ENCODE data around the gene SPRR5. TPM values are rescaled to one million over a fixed set of nuclear protein-coding genes. Genes with fewer than 3 reads are reported as not detected.
A peak's percentile ranks its signal among the peaks of the same experiment; 100 is the strongest.

The SPRR5 gene
- total and polyA plus RNA-seq, 2 experiments from 2014 or later: not detected

GRCh38 chr1:152959273-152959672, 12.3 kb downstream of the SPRR5 start (continued):
- TF ChIP-seq ETS1 (IDR thresholded peaks at IDR 0.05): no peak
- no peak for TF ChIP-seq STAT1 (IDR thresholded peaks at IDR 0.05; ENCODE audit: unreplicated experiment)
- TF ChIP-seq JUNB (IDR thresholded peaks at IDR 0.05; ENCODE audit: unreplicated experiment): no peak
- no peak for TF ChIP-seq ZNF462 (CRISPR knock-in tag; IDR thresholded peaks at IDR 0.05)
- no peak for TF ChIP-seq NANOG (IDR thresholded peaks at IDR 0.05; ENCODE audit: borderline replicate concordance)
- TF ChIP-seq EZH2 (IDR thresholded peaks at IDR 0.05; ENCODE audit: low read depth, unreplicated experiment): no peak
- no peak for TF ChIP-seq ZNF114 (CRISPR knock-in tag; IDR thresholded peaks at IDR 0.05)

- no peaks in the 10 kb centered on the region; the same call in 2 of the 3 replicates for H3K36me3 Mint-ChIP-seq (ENCODE audit: low read depth)
- H3K4me2 ChIP-seq: no peak overlapping the region
- H3K27ac ChIP-seq (ENCODE audit: low read depth): no peak overlapping the region
- peak overlapping the region; percentile 72; the same call in 1 of the 2 replicates for H2AFZ ChIP-seq
- H3K4me3 Mint-ChIP-seq: no peak overlapping the region
- no peaks in the 10 kb centered on the region for H3K4me1 Mint-ChIP-seq
- no peaks in the 10 kb centered on the region for H3F3A ChIP-seq (replicated peaks; ENCODE audit: low read depth)
- H3K9me2 ChIP-seq (ENCODE audit: insufficient read depth): peaks cover 11% of the 10 kb centered on the region
- no peak overlapping the region for H3K4me3 ChIP-seq
- H3K9me3 Mint-ChIP-seq: 0 out of 3 replicates have a peak, but pooled peaks cover 4% of the 10 kb centered on the region
- DNase-seq (ENCODE audit: low spot score) (no peak), ATAC-seq (no peak)
- no peaks in the 10 kb centered on the region for H4K20me1 ChIP-seq (replicated peaks; ENCODE audit: insufficient read depth)
- H3K27me3 Mint-ChIP-seq (ENCODE audit: insufficient read depth, low read depth, poor library complexity): no peaks in the 10 kb centered on the region
- H3K27ac Mint-ChIP-seq: no peak overlapping the region
- H3K4me1 ChIP-seq (ENCODE audit: insufficient read depth): no peaks in the 10 kb centered on the region
- H3K36me3 ChIP-seq (ENCODE audit: insufficient read depth): no peaks in the 10 kb centered on the region
- no peaks in the 10 kb centered on the region for H3K79me2 ChIP-seq (replicated peaks; ENCODE audit: insufficient read depth)
- no peaks in the 10 kb centered on the region for H3K27me3 ChIP-seq (ENCODE audit: insufficient read depth)
- TF ChIP-seq CREB1 (CRISPR knock-in tag; IDR thresholded peaks at IDR 0.05; ENCODE audit: low read depth) (no peak), REST (IDR thresholded peaks at IDR 0.05; ENCODE audit: unreplicated experiment) (no peak), EZH2 (IDR thresholded peaks at IDR 0.05; ENCODE audit: low read depth, unreplicated experiment) (no peak)
Measured at GRCh38 chr1:152959801-152960451, 12.9 kb downstream of the SPRR5 start.

Data from GM23338 (cell line).